HCT116 (cell line): Measurements from ENCODE around the gene SHC4. TPM values are rescaled to one million over a fixed set of nuclear protein-coding genes. Genes with fewer than 3 reads are reported as not detected.

Experiments used
- ATAC-seq: fragments of 200-7000 bp; cut with Tn5 transposase; 2 replicates; pipeline ENCODE4 v1.9.1; 2020; ENCODE audit warnings: mild to moderate bottlenecking, moderate library complexity
- BruUV-seq: library from RNA; stranded (reverse); fragments of 400-500 nt; replicated peaks from 2 replicates; lab custom pipeline; 2021; lab: Mats Ljungman, UMichigan
- CTCF ChIA-PET: fragments of 300-600 bp; sonication (Branson Sonifier 250); formaldehyde crosslinking; loops from one replicate; lab custom pipeline; 2021; ENCODE audit warnings: antibody characterized with exemption; lab: Charles Lee
- POLR2A ChIA-PET: fragments of 300-600, 350-600 bp; sonication (Branson Sonifier 250); formaldehyde crosslinking; loops from one replicate; lab custom pipeline; 2021; ENCODE audit warnings: antibody characterized with exemption; lab: Charles Lee
- RAD21 ChIA-PET, 2 experiments: fragments of 300-600 bp; sonication (Branson Sonifier 250); formaldehyde crosslinking; loops; one replicate each; lab custom pipeline; 2023; ENCODE audit warnings: low total read pairs in 2 of 2; ENCODE audit not compliant: uncharacterized antibody in 2 of 2, unreplicated experiment in 2 of 2, low non-redundant PET in 1 of 2; lab: Charles Lee
- DNase-seq: peaks from one replicate; pipeline ENCODE4 v3.0.0-alpha.2; 2010; ENCODE audit warnings: low read depth, low spot score
- H2AFZ ChIP-seq: fragments of 200-600 bp; shearing (Covaris generic), sonication (generic); 2 replicates; pipeline ENCODE4 v1.6.1; 2017; ENCODE audit warnings: low read depth, mixed run types, mixed read lengths, antibody characterized with exemption, low read length; ENCODE audit not compliant: poor library complexity, severe bottlenecking
- H3K27ac ChIP-seq: 2 replicates; pipeline ENCODE4 v1.5.1; 2012; ENCODE audit warnings: low read depth, low read length
- H3K27me3 ChIP-seq: fragments of 200-600 bp; sonication (generic); 2 replicates; pipeline ENCODE4 v1.6.1; 2016; ENCODE audit warnings: mixed run types, low read length, mixed read lengths; ENCODE audit not compliant: insufficient read depth
- H3K36me3 ChIP-seq, 2 experiments: fragments of 200-500 bp in 1 of 2; fragments of 200-600 bp in 1 of 2; sonication (Bioruptor generic) in 1 of 2; sonication (generic) in 1 of 2; 2 replicates each; pipeline versions ENCODE4 v1.5.1 to v1.6.1; 2014 to 2016; ENCODE audit warnings: low read length in 2 of 2, inconsistent platforms in 1 of 2, mixed read lengths in 1 of 2, mixed run types in 1 of 2; ENCODE audit not compliant: insufficient read depth in 2 of 2, control insufficient read depth in 1 of 2
- H3K4me1 ChIP-seq, 2 experiments: fragments of 200-600 bp in 1 of 2; sonication (generic) in 1 of 2; 2 replicates each; pipeline versions ENCODE4 v1.5.1 to v1.6.1; 2012 to 2017; ENCODE audit warnings: low read length in 2 of 2, inconsistent platforms in 1 of 2, mild to moderate bottlenecking in 1 of 2, mixed read lengths in 1 of 2, mixed run types in 1 of 2, moderate library complexity in 1 of 2; ENCODE audit not compliant: insufficient read depth in 2 of 2, control insufficient read depth in 1 of 2
- H3K4me2 ChIP-seq: fragments of 200-600 bp; sonication (generic); 2 replicates; pipeline ENCODE4 v1.6.1; 2017; ENCODE audit warnings: mixed run types, low read length, mixed read lengths
- H3K4me3 ChIP-seq, 2 experiments: fragments of 200-600 bp in 1 of 2; sonication (generic) in 1 of 2; replicated peaks in 1 of 2; 2 replicates each; pipeline ENCODE4 v1.5.1; 2011 to 2016; ENCODE audit warnings: low read length in 2 of 2, control low read depth in 1 of 2, low read depth in 1 of 2, mild to moderate bottlenecking in 1 of 2, mixed read lengths in 1 of 2, mixed run types in 1 of 2
- H3K79me2 ChIP-seq: fragments of 200-600 bp; sonication (generic); 2 replicates; pipeline ENCODE4 v1.6.1; 2017; ENCODE audit warnings: mild to moderate bottlenecking, mixed run types, low read length, moderate library complexity, mixed read lengths; ENCODE audit not compliant: insufficient read depth
- H3K9ac ChIP-seq: fragments of 200-600 bp; sonication (generic); 2 replicates; pipeline ENCODE4 v1.6.1; 2016; ENCODE audit warnings: low read length, mixed read lengths
- H3K9me2 ChIP-seq: fragments of 200-600 bp; sonication (generic), shearing (Covaris generic); 2 replicates; pipeline ENCODE4 v1.6.1; 2017; ENCODE audit warnings: mixed run types, mild to moderate bottlenecking, moderate library complexity; ENCODE audit not compliant: insufficient read depth
- H3K9me3 ChIP-seq, 2 experiments: fragments of 200-500 bp in 1 of 2; fragments of 200-600 bp in 1 of 2; sonication (Bioruptor generic) in 1 of 2; sonication (generic) in 1 of 2; 2 replicates each; pipeline ENCODE4 v1.6.1; 2014 to 2017; ENCODE audit warnings: low read length in 2 of 2, mixed read lengths in 2 of 2, inconsistent platforms in 1 of 2, low read depth in 1 of 2, mild to moderate bottlenecking in 1 of 2, mixed run types in 1 of 2, moderate library complexity in 1 of 2; ENCODE audit not compliant: control insufficient read depth in 1 of 2, insufficient read depth in 1 of 2
- H4K20me1 ChIP-seq: fragments of 200-600 bp; sonication (generic), shearing (Covaris generic); 2 replicates; pipeline ENCODE4 v1.6.1; 2017; ENCODE audit warnings: mixed run types, mild to moderate bottlenecking, moderate library complexity; ENCODE audit not compliant: insufficient read depth
- CEBPB ChIP-seq: IDR thresholded peaks from 2 replicates; pipeline ENCODE4 v1.6.1; 2012; ENCODE audit warnings: low read depth
- EGR1 ChIP-seq: IDR thresholded peaks from 2 replicates; pipeline ENCODE4 v1.6.1; 2012; ENCODE audit warnings: low read depth
- ELF1 ChIP-seq: IDR thresholded peaks from 2 replicates; pipeline ENCODE4 v1.6.1; 2012; ENCODE audit warnings: low read depth, borderline replicate concordance
- JUND ChIP-seq: IDR thresholded peaks from 2 replicates; pipeline ENCODE4 v1.6.1; 2012
- MAX ChIP-seq: IDR thresholded peaks from 2 replicates; pipeline ENCODE4 v1.6.1; 2012
- POLR2AphosphoS5 ChIP-seq: IDR thresholded peaks from 2 replicates; pipeline ENCODE4 v1.6.1; 2011; ENCODE audit warnings: mild to moderate bottlenecking, low read depth, low read length, moderate library complexity
- RAD21 ChIP-seq: IDR thresholded peaks from 2 replicates; pipeline ENCODE4 v1.6.1; 2012; ENCODE audit warnings: low read depth, mild to moderate bottlenecking
- SIN3A ChIP-seq: IDR thresholded peaks from 2 replicates; pipeline ENCODE4 v1.6.1; 2012; ENCODE audit warnings: low read depth
- SRF ChIP-seq: IDR thresholded peaks from 2 replicates; pipeline ENCODE4 v1.6.1; 2012; ENCODE audit warnings: low read depth
- TCF7L2 ChIP-seq: IDR thresholded peaks from 2 replicates; pipeline ENCODE4 v1.7.0; 2011; ENCODE audit warnings: borderline replicate concordance, inconsistent platforms; ENCODE audit not compliant: insufficient read depth, insufficient read length; ENCODE audit errors: extremely low read depth
- YY1 ChIP-seq: IDR thresholded peaks from 2 replicates; pipeline ENCODE4 v1.6.1; 2011; ENCODE audit warnings: low read length, low read depth, moderate library complexity, mild to moderate bottlenecking; ENCODE audit not compliant: insufficient replicate concordance; ENCODE audit errors: extremely low read depth
- ZFX ChIP-seq: fragments of 450-650 bp; IDR thresholded peaks from 2 replicates; pipeline ENCODE4 v1.6.1; 2017
- ZNF274 ChIP-seq: fragments of 200-500 bp; sonication (Bioruptor generic); IDR thresholded peaks from 2 replicates; pipeline ENCODE4 v1.6.1; 2014; ENCODE audit warnings: mild to moderate bottlenecking, low read depth, low read length, inconsistent platforms
- intact Hi-C: fragments of 100-400 bp; cut with micrococcal nuclease; formaldehyde crosslinking; loops from 2 replicates; pipeline ENCODE4 v1.10.0; 2022
- total RNA-seq: library from RNA; stranded (reverse); gene quantifications from one replicate; pipeline ENCODE4 v1.2.1, GENCODE V29; 2021; ENCODE audit not compliant: unreplicated experiment
- TF ChIP-seq, protein P1 (sequence below): IDR thresholded peaks from 2 replicates; pipeline ENCODE4 v1.6.1; 2012
- TF ChIP-seq, protein P2 (sequence below), 3 experiments: fragments of 200-600 bp in 1 of 3; sonication (generic) in 1 of 3; IDR thresholded peaks in 2 of 3; conservative IDR thresholded peaks in 1 of 3; 2 replicates each; pipeline ENCODE4 v1.5.1; 2012 to 2017; ENCODE audit warnings: low read depth in 2 of 3, low read length in 2 of 3, antibody characterized with exemption in 1 of 3, borderline replicate concordance in 1 of 3, control low read depth in 1 of 3, mild to moderate bottlenecking in 1 of 3, mixed read lengths in 1 of 3, mixed run types in 1 of 3, moderate library complexity in 1 of 3; ENCODE audit not compliant: insufficient read depth in 1 of 3

The SHC4 gene
- total RNA-seq, 1 experiment from 2014 or later = 0.44 TPM

DNA sequence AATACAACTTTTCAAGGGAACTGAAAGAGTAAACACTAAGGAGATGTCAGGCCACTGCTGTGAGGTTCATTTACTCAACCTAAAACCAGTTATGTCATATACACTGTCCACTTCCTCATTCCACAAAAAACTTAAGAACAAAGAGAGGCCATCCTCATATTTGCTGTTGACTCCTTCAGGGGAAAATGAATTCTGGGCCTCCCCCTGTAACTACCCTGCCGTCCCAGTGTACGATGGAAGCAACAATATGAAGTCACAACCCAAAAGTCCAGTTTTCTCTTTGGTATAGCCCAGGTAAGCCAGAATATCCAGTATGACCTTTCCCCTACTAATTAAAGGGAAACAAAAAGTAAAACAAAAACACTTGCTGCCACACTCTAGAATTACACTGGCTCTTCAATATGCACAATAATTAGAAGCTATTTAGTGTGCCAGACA lies 169.0 kb downstream of the SHC4 start:
- DNase-seq (no peak), ATAC-seq (no peak)
- Histone ChIP-seq H3K79me2 (peaks cover 16% of the 10 kb centered on the region), H3K27me3 (no peaks in the 10 kb centered on the region), H3K36me3 (peaks cover 11 to 18% of the 10 kb centered on the region in 2 experiments), H3K4me3 (no peak overlapping the region), H2AFZ (no peak overlapping the region), H3K4me1 (peaks cover 6 to 7% of the 10 kb centered on the region in 2 experiments; a peak in 2 of 4 replicates), H3K27ac (no peak overlapping the region), H4K20me1 (no peaks in the 10 kb centered on the region), H3K9ac (no peak overlapping the region), H3K9me3 (no peaks in the 10 kb centered on the region), H3K4me2 (no peak overlapping the region), H3K9me2 (no peaks in the 10 kb centered on the region)
- POLR2A ChIA-PET = no interaction called here
- BruUV-seq = no TSS peak
- RAD21 ChIA-PET = no interaction called here
- CTCF ChIA-PET = no interaction called here
- intact Hi-C loops = no loop called here
- TF ChIP-seq ELF1 (peak; percentile 38; the same call in 1 of the 2 replicates), CEBPB (no peak)

DNA sequence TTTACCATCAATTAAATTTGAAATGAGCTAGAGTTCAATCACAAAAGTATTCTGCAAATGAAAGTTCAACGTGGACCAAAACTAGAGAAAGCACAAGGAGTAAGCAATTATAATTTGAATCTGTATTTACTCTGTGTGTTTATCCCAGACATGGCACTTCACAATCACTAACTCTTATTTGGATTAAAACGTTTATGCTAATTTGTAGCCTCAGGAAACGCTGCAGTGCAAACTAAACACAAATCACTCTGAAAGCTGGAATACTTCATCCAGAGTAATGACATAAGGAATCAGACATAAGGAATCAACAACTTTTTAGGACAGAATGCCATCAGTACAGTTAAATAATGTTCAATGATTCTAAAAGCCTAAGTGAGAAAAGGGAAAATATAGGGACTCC lies 171.3 kb downstream of the SHC4 start:
- RAD21 ChIA-PET = no interaction called here

More for the DNA sequence above, 171.3 kb downstream of the SHC4 start:
- H3K79me2 ChIP-seq = no peaks in the 10 kb centered on the region
- H3K9me2 ChIP-seq = no peaks in the 10 kb centered on the region
- H3K27ac ChIP-seq = no peak overlapping the region
- no peaks in the 10 kb centered on the region for H3K27me3 ChIP-seq
- ChIA-PET CTCF (interaction anchor here (3.2 kb wide), 1 partner anchor 9 kb away, joined by 10 read pairs; no protein-coding TSS in a partner anchor), POLR2A (no interaction called here)
- H3K4me1 ChIP-seq = peaks cover 6 to 7% of the 10 kb centered on the region in 2 experiments; a peak in 2 of 4 replicates
- no peak overlapping the region for H3K4me3 ChIP-seq
- DNase-seq = no peak
- no peaks in the 10 kb centered on the region for H4K20me1 ChIP-seq
- H3K36me3 ChIP-seq = peaks cover 17% of the 10 kb centered on the region in 2 experiments
- H3K9ac ChIP-seq = no peak overlapping the region
- intact Hi-C loops = no loop called here
- no peak overlapping the region for H3K4me2 ChIP-seq
- no peak overlapping the region for H2AFZ ChIP-seq
- BruUV-seq = no TSS peak
- TF ChIP-seq, protein P1, sequence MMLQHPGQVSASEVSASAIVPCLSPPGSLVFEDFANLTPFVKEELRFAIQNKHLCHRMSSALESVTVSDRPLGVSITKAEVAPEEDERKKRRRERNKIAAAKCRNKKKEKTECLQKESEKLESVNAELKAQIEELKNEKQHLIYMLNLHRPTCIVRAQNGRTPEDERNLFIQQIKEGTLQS = no peak
- TF ChIP-seq ELF1 (no peak), POLR2AphosphoS5 (no peak), SIN3A (no peak), ZFX (no peak), EGR1 (no peak), SRF (no peak), TCF7L2 (no peak), MAX (no peak), JUND (no peak), ZNF274 (no peak), CEBPB (no peak), YY1 (no peak), RAD21 (no peak)
- TF ChIP-seq, protein P2, sequence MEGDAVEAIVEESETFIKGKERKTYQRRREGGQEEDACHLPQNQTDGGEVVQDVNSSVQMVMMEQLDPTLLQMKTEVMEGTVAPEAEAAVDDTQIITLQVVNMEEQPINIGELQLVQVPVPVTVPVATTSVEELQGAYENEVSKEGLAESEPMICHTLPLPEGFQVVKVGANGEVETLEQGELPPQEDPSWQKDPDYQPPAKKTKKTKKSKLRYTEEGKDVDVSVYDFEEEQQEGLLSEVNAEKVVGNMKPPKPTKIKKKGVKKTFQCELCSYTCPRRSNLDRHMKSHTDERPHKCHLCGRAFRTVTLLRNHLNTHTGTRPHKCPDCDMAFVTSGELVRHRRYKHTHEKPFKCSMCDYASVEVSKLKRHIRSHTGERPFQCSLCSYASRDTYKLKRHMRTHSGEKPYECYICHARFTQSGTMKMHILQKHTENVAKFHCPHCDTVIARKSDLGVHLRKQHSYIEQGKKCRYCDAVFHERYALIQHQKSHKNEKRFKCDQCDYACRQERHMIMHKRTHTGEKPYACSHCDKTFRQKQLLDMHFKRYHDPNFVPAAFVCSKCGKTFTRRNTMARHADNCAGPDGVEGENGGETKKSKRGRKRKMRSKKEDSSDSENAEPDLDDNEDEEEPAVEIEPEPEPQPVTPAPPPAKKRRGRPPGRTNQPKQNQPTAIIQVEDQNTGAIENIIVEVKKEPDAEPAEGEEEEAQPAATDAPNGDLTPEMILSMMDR (IDR thresholded peaks at IDR 0.05 in 2 of 3, conservative IDR thresholded peaks at IDR 0.05 in 1 of 3; ENCODE audit: borderline replicate concordance in 1 of 3, insufficient read depth in 1 of 3, low read depth in 2 of 3, low read length in 2 of 3) = no peak
- TF ChIP-seq, all 23 proteins: peak for 0
- no peak for ATAC-seq
- H3K9me3 ChIP-seq = no peaks in the 10 kb centered on the region
